Right renal pelvis (tissue), 4 donors: ENCODE results near the gene PPP1R27. TPM values are rescaled to one million over a fixed set of nuclear protein-coding genes. Genes with fewer than 3 reads are reported as not detected.
A peak's percentile ranks its signal among the peaks of the same experiment; 100 is the strongest.

Experiments used
- DNase-seq, 4 donors: peaks; one replicate each; pipeline ENCODE4 v3.0.0-alpha.2; 2013; ENCODE audit warnings: low read depth in 4 of 4, low spot score in 3 of 4, missing footprints in 1 of 4
- polyA plus RNA-seq, 4 donors: library from polyadenylated mRNA; unstranded; fragments of 120-200 nt; gene quantifications; one replicate each; pipeline ENCODE4 v1.2.1, GENCODE V29; 2013; ENCODE audit not compliant: insufficient read length in 4 of 4

Gene PPP1R27
- under 1 TPM in 3 of 4 donors, not detected in 1; 0.18 to 0.36 (median 0.26) TPM for polyA plus RNA-seq

GRCh38 chr17:81834831-81835267 lies at the start of gene PPP1R27:
TSS of gene PPP1R27 (minus strand) at chr17:81835050. CDS start at chr17:81834953, 97 bp downstream.
- no peak for DNase-seq

- DNase-seq, result no peak
Observed at GRCh38 chr17:81884520-81884919, 49.7 kb upstream of the PPP1R27 start.

GRCh38 chr17:81879121-81879520 lies 44.3 kb upstream of the PPP1R27 start:
- DNase-seq, result no peak

- DNase-seq, result no peak
Observed at GRCh38 chr17:81878294-81878693, 43.4 kb upstream of the PPP1R27 start.

GRCh38 chr17:81877569-81877968 lies 42.7 kb upstream of the PPP1R27 start:
- DNase-seq, result no peak

GRCh38 chr17:81871387-81872230 lies 36.8 kb upstream of the PPP1R27 start:
- DNase-seq, result peak in 3 of 4 donors; percentile 77 to 81 (median 78)

- DNase-seq, result no peak
Observed at GRCh38 chr17:81870981-81871386, 36.1 kb upstream of the PPP1R27 start, which contains the start of gene ARHGDIA. TSS of gene ARHGDIA (minus strand) at chr17:81871337. CDS start at chr17:81869930, 1,407 bp downstream.

- no peak for DNase-seq
Observed at GRCh38 chr17:81870131-81870980, 35.5 kb upstream of the PPP1R27 start.

- DNase-seq, result no peak
Observed at GRCh38 chr17:81869221-81870130, 34.6 kb upstream of the PPP1R27 start.

GRCh38 chr17:81868674-81869220 lies 33.9 kb upstream of the PPP1R27 start:
- no peak for DNase-seq

GRCh38 chr17:81867991-81868673 lies 33.3 kb upstream of the PPP1R27 start:
- no peak for DNase-seq

GRCh38 chr17:81867170-81867990 lies 32.5 kb upstream of the PPP1R27 start:
- no peak for DNase-seq

GRCh38 chr17:81866440-81867169 lies 31.8 kb upstream of the PPP1R27 start:
- DNase-seq, result no peak

GRCh38 chr17:81865733-81866439 lies 31.0 kb upstream of the PPP1R27 start:
- no peak for DNase-seq

- DNase-seq, result no peak
Observed at GRCh38 chr17:81865358-81865732, 30.5 kb upstream of the PPP1R27 start.

GRCh38 chr17:81863833-81864768 lies 29.3 kb upstream of the PPP1R27 start:
- no peak for DNase-seq
